GM21390 (cell line): ENCODE measurements around the gene TRIM31.
"Not testable (repeated sequence)": the region's sequence is repeated elsewhere in the genome, so short reads cannot be mapped to it uniquely, and the experiment has no call there.

ENCODE experiments used
- ATAC-seq: cut with Tn5 transposase; IDR thresholded peaks from one replicate; pipeline ENCODE4 v1.9.1; 2021; ENCODE audit not compliant: unreplicated experiment

The TRIM31 gene

DNA sequence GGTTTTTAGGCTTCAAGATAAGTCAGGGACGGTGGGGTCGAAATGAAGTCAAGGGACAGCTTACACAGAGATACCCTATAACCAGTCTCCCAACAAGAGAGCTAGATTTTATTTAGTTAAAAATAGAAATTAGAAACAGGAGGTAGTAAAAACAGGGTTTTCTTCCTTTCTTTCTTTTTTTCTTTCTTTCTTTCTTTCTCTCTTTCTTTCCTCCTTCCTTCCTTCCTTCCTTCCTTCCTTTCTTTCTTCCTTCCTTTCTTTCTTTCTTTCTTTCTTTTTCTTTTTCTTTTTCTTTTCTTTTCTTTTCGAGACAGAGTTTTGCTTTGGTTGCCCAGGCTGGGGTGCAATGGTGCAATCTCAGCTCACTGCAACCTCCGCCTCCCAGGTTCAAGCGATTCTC lies 5.8 kb upstream of the TRIM31 start:
- not testable (repeated sequence) for ATAC-seq

DNA sequence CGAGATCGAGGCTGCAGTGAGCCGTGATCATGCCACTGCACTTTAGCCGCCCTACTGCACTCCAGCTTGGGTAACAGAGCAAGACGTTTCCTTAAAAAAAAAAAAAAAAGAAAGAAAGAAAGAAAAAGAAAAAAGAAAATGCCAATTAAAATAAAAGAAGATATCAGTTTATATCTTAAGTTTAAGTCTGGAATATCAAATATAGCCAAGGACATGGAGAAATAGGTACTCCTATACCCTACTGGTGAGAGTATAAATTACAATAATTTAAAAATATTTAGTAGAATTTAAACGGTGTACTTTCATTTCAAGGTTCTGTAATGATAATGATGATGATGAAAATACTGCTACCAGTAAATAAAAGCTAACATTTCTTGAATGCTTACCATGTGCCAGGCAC lies 3.8 kb upstream of the TRIM31 start:
- ATAC-seq, result no peak

DNA sequence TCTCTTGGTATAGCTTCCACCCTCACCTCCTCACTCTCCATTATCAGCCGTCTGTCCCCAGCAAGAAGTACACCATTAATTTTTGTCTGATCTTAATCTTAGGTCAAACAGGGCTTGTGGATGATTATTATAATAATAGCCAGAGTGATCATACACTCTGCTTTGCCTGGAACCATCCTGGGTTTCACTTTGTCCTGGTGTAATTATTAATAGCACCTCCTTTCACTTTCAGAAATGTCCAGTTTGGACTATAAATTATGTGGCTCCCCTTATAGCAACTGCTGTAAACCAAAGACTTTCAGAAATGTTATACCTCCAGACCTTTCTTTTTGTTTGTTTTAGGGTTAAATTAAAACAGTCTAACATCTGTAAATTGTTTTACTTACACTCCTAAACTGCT lies 951 bp upstream of the TRIM31 start:
- ATAC-seq, result no peak

DNA sequence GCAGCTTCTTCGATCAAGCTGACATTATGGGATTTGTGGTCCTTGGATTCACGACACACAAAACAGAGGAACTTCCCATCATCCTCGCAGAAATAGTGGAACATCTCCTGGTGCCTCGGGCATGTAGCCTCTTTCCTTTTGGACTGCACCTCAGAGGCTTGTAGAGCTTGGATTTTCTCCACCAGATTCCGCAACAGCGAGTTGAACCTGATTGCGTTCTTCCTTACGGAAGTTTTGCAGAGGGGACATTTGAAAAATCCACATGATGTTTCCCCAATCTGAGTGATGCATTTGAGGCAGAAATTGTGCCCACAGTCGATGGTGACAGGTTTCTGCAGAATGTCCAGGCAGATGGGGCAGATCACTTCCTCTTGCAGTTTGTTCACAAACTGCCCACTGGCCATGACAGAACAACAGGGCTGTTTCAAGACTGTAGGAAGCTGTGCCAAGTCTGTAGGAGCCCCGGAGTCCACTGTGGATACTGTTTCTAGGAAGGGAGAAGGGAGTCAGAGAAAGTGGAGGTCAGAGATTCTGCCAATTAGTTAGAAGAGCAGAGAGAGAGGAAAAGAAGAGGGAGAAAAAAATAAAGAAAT lies 392 bp downstream of the TRIM31 start:
- no peak for ATAC-seq

DNA sequence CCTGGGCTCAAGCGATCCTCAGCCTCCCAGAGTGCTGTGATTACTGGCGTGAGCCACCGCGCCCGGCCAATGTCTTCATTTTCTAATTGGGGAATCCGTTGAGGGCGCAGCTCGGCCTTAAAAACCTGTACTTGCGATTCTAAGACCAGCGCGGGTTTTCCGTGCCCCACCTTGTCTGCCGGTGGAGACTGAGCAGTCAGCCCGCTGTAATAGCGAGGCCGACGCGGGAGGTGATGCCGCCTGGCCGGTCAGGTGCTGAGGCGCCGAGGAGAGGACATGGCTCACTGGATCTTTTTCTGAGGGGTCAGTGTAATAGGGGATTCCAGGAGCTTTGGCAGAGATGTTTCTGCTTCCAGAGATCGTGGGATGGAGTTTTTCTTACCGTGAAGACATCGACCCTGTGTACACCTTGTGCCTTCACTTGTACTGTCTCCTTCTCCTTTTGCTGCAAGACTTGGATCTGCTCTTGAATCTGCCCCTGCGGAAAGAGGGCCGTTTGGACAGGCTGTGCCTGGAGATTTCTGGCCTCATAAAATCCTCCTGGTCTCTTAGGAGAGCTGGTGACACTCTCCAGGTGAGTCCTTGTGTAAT lies 1.5 kb downstream of the TRIM31 start:
- no peak for ATAC-seq

DNA sequence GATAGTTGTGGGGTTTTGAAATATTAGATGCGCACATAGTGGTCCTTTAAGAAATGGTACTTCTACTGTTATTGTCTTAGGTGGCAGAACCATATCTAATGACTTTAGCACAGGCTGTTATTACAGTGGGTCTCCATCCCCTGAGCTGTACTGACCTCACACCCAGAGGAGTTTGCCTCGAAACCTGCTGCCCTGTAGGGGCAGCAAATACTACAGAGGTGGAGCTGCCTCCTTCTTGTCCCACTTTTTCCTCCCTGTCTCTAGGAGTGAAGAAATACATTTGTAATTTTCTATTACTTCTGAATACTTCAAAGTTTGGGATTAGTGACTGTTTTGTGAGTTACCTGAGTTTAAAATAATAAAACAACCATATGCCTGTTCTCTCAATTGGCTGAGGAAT lies 8.2 kb downstream of the TRIM31 start:
- no peak for ATAC-seq

DNA sequence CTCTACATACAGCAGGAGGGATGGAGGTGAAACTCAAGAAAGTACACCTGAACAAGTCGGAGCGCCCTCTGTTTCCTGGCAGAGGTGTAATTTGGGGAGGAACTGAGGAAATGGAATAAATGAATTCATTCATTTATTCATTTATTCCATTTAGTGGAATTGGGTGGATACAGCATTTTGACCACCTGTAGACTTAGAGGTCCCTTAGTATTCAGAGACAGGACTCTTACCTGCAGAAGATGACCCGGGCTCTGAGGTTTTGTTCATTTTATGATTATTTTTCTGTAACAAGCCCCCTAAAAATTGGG lies 9.1 kb downstream of the TRIM31 start:
- ATAC-seq, result no peak

DNA sequence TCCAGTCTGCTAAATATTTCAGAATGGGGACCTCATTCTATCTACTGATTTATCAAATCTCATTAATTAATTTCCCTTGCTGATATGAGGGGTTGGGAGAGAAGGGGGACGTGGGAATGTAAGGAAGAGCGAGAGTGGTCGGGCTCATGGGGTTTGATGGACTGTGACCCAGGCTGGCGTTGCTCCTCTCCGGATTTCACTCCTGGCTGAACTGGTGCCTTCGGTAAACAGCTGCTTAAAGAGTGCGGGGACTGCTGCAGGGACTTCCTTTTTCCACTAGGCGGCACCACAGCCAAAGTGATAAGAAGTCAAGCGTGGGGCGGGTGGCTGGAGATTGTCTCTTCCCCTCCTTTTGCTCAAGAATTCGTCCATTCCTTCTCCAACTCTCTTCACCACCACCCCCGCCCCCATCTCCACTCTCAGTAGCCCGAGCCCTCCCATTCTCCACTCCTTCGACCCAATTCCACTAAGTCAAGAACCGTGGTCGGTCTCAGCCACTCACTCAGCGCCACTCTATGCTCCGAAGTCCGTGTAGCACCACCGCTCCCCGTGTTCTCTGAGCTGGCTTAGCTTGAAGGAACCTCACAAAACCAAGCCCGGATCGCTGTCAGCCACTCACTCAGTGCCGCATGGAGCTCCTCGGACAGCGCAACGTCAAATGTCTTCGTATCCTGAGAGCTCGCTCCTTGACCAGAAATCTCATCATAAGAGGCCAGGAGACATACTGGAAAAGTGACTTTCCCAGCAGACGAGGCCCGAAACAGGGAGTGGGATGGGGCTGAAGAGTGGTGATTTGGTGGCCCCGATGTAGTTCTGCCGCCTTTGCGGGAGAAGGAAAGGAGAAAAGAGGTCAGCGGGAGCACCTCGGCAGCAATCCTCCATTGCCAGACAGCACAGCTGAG lies 9.7 kb downstream of the TRIM31 start:
- no peak for ATAC-seq

DNA sequence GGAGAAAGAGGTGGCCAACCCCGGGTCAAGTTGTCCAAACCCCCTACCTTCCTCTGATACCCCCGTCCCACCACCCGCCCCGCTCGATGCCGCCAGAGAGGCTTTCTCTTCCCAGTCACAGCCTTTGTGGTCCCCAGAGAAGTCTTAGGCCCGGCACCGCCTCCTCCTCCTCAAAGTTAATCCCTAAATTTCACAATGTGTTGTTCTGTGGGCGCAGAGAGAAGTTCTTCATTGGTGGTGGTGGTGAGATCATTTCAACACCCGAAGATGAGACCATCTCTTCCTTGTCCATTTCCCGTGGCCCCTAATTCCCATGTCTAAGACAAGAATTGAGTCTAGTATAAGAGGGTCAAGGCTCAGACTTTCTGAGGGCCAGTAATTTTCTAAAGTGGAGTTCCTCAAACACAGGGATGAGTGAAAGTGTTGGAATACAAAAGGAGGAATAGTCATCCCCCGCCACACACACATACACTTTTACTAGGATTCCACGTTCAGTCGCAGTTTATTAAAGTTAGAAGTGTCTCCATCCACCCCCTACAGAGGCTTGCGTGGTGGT lies 10.4 kb downstream of the TRIM31 start:
- ATAC-seq, result no peak

DNA sequence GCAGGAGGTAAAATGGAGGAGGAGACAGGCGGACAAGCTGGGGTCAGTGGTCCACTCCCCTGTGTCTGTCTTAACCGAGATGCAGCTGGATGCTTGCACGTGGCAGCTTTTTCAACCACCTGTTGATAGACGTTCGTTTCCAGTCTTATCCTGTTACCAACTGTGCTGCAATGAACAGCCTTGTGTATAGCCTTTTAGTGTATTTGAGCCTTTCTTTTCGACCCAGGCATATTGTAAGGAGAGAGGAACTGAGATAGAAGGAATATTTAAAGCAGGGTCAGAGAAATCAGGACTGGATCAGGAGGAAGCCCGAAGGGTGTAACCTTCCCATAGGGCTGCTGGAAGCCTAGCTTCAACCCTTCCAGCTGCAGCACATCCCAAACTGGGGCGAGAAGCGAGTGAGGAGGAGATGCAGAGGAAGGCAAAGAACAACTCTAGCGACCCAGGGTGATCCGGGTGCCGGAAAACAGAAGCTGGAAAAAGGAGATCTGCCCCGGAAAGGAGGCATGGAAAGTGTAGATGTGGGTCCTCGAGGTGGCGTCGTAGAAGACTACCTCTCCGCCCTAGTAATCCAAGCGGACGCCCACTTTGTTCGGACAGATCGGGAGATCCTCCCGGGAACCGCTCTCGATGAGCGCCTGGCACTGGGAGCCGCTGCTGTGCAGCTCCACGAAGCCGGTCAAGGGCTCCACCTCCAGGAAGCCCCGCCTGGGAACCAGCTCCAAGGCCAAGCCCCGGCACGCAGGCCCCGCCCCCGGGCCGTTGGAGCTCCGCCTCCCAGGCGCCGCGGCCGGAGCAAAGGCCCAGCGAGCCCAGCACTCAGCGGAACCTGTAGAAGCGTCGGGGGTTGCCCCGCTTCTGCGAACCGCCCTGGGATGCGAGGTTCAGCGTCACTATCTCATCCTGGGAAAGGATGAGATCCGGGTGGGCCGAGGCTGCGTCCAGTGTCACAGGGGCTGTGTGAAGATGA lies 11.2 kb downstream of the TRIM31 start:
- ATAC-seq, result peak; percentile 66

DNA sequence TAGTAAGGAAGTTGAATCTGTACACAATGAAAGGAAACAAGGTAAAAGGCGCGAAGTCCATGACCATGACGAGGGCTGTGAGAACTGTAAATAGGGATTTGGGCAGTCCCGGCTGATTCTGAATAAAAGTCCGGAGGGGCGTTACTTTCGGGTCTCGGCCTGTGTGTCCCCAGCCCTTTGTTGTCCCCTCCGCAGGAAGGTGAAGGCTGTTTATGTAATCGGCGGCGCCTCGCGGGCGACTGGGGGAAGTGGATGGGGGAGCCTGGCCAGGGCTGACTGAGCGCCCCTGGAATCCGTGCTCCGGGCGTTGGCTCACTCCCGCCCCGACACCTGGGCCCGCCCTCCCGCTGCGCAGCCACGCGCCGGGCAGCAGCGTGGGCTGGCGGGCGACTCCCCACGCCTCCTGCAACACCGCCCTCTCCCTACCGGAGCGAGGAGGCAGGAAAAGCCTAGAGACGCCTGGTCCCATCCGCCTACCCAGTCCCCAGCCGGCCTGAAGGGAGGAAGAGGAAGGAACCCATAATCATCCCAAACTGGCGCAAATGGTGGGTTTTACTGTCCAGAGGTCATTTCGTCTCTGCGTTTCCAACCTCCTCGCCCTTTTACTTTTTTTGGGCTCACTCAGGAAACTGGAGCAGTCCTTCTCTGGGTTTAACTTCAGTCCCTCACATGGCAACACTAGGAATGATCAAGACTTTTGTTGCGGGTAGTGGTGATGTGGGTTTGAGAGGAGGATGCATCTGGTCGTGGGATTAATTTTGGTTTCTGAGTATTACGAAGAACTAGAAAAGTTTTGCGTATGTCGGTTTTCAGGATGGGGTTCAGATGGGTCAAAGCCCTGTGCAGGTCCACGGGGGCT lies 12.1 kb downstream of the TRIM31 start:
- ATAC-seq, result no peak

DNA sequence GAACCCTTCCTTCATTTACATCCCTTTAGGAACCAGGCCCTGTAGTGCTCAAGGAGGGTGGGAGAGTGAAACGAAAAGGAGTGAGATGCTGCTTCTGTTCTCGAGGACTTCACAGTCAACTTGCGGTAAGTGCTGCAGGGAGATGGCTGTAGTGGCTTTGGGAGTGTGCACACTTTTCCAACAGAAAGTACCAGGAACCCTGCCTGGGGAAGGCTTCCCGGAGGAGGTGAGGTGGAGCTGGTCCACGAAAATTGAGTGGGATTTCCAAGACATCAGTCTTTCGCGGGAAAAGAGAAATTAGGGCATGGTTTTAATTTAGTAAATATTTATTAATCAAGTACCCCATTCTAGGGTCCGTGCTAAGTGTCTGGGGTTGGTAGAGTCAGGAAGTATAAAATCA lies 12.7 kb downstream of the TRIM31 start:
- ATAC-seq, result no peak

DNA sequence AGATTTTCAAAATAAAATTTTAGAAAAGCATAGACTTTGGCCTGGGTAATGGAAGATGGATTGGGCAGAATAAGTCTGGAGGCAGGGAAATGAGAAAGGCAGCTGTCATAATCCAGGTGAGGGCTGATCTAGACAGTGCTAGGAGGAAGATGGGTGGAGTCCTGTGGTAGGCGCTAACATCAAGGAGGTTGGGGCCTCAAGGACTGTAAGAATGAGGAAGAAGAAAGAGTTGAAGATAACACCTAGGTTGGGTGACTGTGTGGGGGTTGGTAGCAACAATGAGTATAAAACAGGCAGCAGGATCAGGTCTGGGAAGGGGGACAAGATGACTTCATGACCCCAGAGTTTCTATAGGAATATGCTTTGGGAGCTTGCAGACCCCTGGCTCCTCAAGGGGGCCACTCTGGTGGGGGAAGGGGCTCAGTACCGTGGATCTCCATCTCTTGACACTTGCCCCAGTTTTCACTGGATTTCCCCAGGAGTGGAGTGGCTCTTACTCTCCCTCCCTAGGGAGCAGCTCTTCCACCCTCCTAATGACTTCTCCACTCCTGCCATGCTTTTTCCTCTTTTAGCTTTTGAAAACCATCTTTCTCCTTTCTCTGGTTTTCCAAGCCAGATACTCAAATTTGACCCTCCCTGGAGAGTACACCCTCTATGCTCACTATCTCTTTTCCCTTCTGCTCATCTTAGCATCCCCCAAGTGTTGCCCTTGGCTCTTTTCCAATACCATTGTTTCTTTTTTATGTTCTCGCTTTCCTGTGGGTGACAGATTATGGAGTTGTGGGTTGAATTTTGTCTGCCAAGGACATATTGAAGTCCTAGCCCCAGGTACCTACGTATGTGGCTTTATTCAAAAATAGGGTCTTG lies 14.8 kb downstream of the TRIM31 start:
- ATAC-seq, result no peak

DNA sequence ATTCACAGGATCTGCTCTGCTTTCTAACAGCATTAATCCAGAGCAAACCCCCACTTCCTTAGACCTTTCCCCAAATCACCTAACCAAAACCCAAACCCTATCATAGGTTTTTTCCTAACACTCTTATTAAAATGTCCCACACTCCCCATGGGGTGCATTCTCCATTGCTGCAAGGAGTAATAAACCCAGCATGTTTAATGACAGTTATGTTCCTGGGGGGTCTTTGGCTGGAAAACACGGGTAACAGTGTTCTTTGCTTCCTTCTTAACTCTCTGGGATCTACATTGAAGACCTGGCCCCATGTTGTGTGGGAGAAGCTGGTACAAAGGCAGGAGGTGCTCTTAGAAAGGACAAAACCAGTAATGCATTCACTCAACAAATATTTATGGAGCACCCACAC lies 16.1 kb downstream of the TRIM31 start:
- ATAC-seq, result no peak

DNA sequence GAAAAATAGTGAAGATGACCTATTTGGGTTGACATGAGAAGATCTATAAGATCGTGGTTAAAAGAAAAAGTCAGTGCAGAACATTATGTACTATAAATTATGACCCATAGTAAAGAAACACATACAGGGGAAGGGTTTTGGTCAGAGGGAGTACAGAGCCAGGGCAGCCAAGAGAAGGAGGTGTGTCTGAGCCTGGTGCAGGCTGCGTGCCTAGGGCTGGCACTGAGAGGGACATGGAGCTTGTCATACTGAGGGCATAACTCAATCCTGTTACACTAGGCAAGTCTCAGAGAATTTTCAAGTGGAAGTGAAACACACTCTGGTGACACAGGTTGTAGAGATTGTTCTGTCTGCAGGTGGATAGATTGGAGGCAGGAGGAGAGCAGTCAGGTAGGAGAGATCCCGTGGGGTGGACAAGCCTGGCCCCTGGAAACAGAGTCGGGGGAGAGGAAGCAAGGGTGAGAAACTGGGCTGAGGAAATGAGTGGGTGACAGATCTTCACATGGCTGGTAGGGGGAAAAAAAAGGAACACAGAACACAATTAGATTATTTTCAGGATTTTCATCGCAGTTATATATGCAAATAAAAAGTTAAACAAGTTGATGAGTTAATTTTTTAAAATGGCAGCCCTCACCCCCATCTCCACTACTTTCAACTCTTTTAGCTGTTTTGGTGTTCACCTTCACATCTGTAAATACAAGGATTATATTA lies 18.8 kb downstream of the TRIM31 start:
- ATAC-seq, result no peak

DNA sequence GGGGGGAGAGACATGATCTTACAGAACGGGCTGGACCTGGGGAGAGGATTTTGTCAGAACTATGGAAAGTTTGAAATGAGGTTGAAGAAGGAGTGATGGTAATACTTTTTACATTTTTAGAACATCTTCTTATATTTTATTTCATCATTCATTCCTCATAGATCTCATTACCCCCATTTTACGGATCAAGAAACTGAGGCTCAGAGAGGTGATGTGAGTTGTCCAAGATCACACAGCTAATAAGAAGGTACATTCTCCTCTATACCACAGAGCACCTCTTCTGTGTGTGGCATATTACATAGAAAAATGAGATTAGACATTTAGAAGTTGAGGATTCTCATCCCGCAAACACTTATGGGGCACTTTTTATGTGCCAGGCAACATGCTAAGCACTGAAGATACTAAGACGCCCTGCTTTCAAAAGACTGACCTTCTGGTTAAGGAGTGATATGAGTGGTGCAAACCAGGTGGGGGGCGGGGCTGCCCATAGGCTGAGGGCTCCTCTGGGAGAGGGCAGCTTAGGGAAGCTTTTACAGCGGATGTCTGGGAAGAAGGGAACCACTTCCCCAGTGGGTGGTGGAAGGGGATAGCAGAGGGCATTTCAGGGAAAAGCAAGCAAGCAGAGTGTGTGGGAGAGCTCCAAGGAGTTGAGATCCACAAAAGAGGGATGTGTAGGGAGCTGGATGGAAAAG lies 19.9 kb downstream of the TRIM31 start:
- no peak for ATAC-seq

DNA sequence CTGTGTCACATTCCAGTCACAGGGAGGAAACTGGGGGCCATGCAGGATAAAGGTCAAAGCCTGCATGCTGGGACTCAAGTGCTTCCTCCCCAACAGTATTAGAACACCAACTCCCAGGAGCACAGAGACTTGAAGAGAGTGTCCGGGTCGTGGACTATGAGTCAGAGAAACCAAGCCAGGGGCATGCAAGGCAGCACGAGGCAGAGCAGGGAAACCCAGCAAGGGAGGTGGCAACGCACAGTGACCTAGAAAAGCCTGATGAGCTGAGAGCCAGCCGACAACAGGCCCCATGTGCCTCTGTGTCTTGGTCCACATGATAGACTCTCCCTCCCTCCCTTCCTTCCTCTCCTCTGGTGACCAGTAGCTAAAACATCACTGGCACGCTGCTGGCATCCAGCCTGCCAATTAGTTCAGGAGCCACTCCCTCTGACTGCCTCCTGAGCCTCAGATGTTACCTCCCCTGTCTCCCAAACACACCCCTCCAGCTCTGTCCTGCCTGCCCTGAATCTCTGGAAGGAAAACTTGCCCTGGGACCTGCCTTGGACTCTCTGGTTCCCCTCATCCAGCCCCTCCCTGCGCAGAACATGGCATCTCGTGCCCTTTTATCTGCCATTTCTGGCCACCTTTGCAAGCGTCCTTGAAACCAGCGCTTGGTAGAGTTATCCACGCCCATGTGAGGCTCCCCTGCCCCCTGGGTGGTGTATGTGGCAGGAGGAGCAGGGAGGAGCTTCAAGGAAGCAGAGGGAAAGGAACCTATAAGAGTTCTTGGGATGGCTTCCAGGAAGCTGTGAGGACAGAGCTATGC lies 21.1 kb downstream of the TRIM31 start:
- no peak for ATAC-seq
